Mesodermal cell (in vitro differentiated cells): ENCODE data around the gene SET.

Experiments used
- H3K27ac ChIP-seq: 2 replicates; pipeline ENCODE4 v1.7.0; 2013; ENCODE audit warnings: mild to moderate bottlenecking, low read depth, low read length, moderate library complexity; ENCODE audit not compliant: severe bottlenecking
- H3K36me3 ChIP-seq: 2 replicates; pipeline ENCODE4 v1.7.1; 2013; ENCODE audit warnings: mild to moderate bottlenecking, low read length, moderate library complexity; ENCODE audit not compliant: control insufficient read depth, insufficient read depth
- H3K4me1 ChIP-seq: one replicate; pipeline ENCODE4 v1.7.1; 2013; ENCODE audit warnings: mild to moderate bottlenecking, low read length; ENCODE audit not compliant: insufficient read depth, control insufficient read depth, poor library complexity, severe bottlenecking
- H3K4me3 ChIP-seq: 2 replicates; pipeline ENCODE4 v1.7.0; 2013; ENCODE audit warnings: low read length, control low read depth, mild to moderate bottlenecking; ENCODE audit not compliant: insufficient read depth, poor library complexity, severe bottlenecking; ENCODE audit errors: extremely low read depth
- H3K9me3 ChIP-seq: 2 replicates; pipeline ENCODE4 v1.7.1; 2013; ENCODE audit warnings: mild to moderate bottlenecking, low read length, moderate library complexity; ENCODE audit not compliant: control insufficient read depth
- WGBS, 2 experiments: methylation state at CpG; one replicate each; pipeline ENCODE4 v1.1.5; 2013; ENCODE audit warnings: missing lambda C conversion rate in 2 of 2; ENCODE audit not compliant: insufficient coverage in 2 of 2; 5-methylcytosine and 5-hydroxymethylcytosine counted together

Gene SET

GRCh38 chr9:128713941-128714573 is 25.0 kb downstream of the SET start:
- Histone ChIP-seq H3K36me3 (peaks cover 60% of the 10 kb centered on the region), H3K4me3 (no peak overlapping the region), H3K27ac (no peak overlapping the region), H3K4me1 (no peaks in the 10 kb centered on the region), H3K9me3 (no peaks in the 10 kb centered on the region)
- WGBS, 2 experiments: 93 to 98% methylated on average over 15 to 17 of the region's 19 CpGs

GRCh38 chr9:128714586-128715435 is 25.8 kb downstream of the SET start:
- 90 to 91% methylated on average over 13 to 15 of the region's 24 CpGs for WGBS, 2 experiments
- H3K4me3 ChIP-seq: no peak overlapping the region
- H3K27ac ChIP-seq: no peak overlapping the region
- H3K9me3 ChIP-seq: no peaks in the 10 kb centered on the region
- H3K36me3 ChIP-seq: peaks cover 64% of the 10 kb centered on the region
- H3K4me1 ChIP-seq: no peaks in the 10 kb centered on the region

- Histone ChIP-seq H3K27ac (no peak overlapping the region), H3K36me3 (peaks cover 67% of the 10 kb centered on the region), H3K4me1 (no peaks in the 10 kb centered on the region), H3K9me3 (no peaks in the 10 kb centered on the region), H3K4me3 (no peak overlapping the region)
- 93 to 95% methylated on average over 6 of the region's 6 CpGs for WGBS, 2 experiments
These were observed 26.4 kb downstream of the SET start for GRCh38 chr9:128715436-128715750.

- no peaks in the 10 kb centered on the region for H3K9me3 ChIP-seq
- WGBS, 2 experiments: 89 to 97% methylated on average over 7 of the region's 7 CpGs
- peaks cover 80% of the 10 kb centered on the region for H3K36me3 ChIP-seq
- H3K4me3 ChIP-seq: no peak overlapping the region
- H3K27ac ChIP-seq: no peak overlapping the region
- H3K4me1 ChIP-seq: no peaks in the 10 kb centered on the region
These were observed 27.7 kb downstream of the SET start for GRCh38 chr9:128716581-128717254.

- peaks cover 74% of the 10 kb centered on the region for H3K36me3 ChIP-seq
- no peak overlapping the region for H3K4me3 ChIP-seq
- H3K4me1 ChIP-seq: no peaks in the 10 kb centered on the region
- 94 to 100% methylated on average over 5 to 7 of the region's 8 CpGs for WGBS, 2 experiments
- H3K27ac ChIP-seq: no peak overlapping the region
- H3K9me3 ChIP-seq: no peaks in the 10 kb centered on the region
These were observed 29.0 kb downstream of the SET start for GRCh38 chr9:128718047-128718446.

- Histone ChIP-seq H3K36me3 (peaks cover 73% of the 10 kb centered on the region), H3K4me3 (no peak overlapping the region), H3K4me1 (no peaks in the 10 kb centered on the region), H3K27ac (no peak overlapping the region), H3K9me3 (no peaks in the 10 kb centered on the region)
- WGBS, 2 experiments: 93 to 97% methylated on average over 4 of the region's 5 CpGs
These were observed 29.5 kb downstream of the SET start for GRCh38 chr9:128718475-128718874.

- Histone ChIP-seq H3K4me1 (no peaks in the 10 kb centered on the region), H3K36me3 (peaks cover 58% of the 10 kb centered on the region), H3K27ac (no peak overlapping the region), H3K9me3 (no peaks in the 10 kb centered on the region), H3K4me3 (no peak overlapping the region)
- WGBS, 2 experiments: 91 to 92% methylated on average over 22 to 26 of the region's 30 CpGs
These were observed 31.0 kb downstream of the SET start for GRCh38 chr9:128719919-128720605.

GRCh38 chr9:128720841-128721486 is 31.9 kb downstream of the SET start:
- Histone ChIP-seq H3K4me3 (no peak overlapping the region), H3K36me3 (peaks cover 51% of the 10 kb centered on the region)
- WGBS, 2 experiments: 91 to 95% methylated on average over 21 of the region's 22 CpGs

GRCh38 chr9:128721487-128722010 is 32.5 kb downstream of the SET start:
- WGBS, 2 experiments: 96 to 97% methylated on average over 12 to 16 of the region's 18 CpGs
- Histone ChIP-seq H3K36me3 (peaks cover 45% of the 10 kb centered on the region), H3K27ac (no peak overlapping the region), H3K4me3 (no peak overlapping the region), H3K4me1 (no peaks in the 10 kb centered on the region), H3K9me3 (no peaks in the 10 kb centered on the region)

More at GRCh38 chr9:128720841-128721486, 31.9 kb downstream of the SET start:
- no peak overlapping the region for H3K27ac ChIP-seq
- no peaks in the 10 kb centered on the region for H3K9me3 ChIP-seq
- no peaks in the 10 kb centered on the region for H3K4me1 ChIP-seq
